Left lung (tissue), 10 donors: ENCODE results near the gene UBE2E2. TPM values are rescaled to one million over a fixed set of nuclear protein-coding genes. Genes with fewer than 3 reads are reported as not detected.

Experiments used
- ATAC-seq: fragments of 200-7000 bp; cut with Tn5 transposase; one replicate; pipeline ENCODE4 v1.9.1; 2020; ENCODE audit warnings: moderate library complexity
- DNase-seq, 4 donors: peaks; one replicate each; pipeline ENCODE4 v3.0.0-alpha.2; 2013 to 2020
- H3K27ac ChIP-seq, 2 donors: fragments of 200-600 bp; sonication (generic) in 1 of 2; one replicate each; pipeline versions ENCODE4 v1.5.0 to v1.8.0; 2020 to 2021
- H3K27me3 ChIP-seq, 2 donors: fragments of 200-600 bp; sonication (generic) in 1 of 2; one replicate each; pipeline versions ENCODE4 v1.5.0 to v1.8.0; 2020 to 2021
- H3K36me3 ChIP-seq, 2 donors: fragments of 200-600 bp; sonication (generic) in 1 of 2; one replicate each; pipeline versions ENCODE4 v1.5.0 to v1.8.0; 2020 to 2021
- H3K4me1 ChIP-seq, 2 donors: fragments of 200-600 bp; one replicate each; pipeline ENCODE4 v1.8.0; 2021
- H3K4me3 ChIP-seq, 2 donors: fragments of 200-600 bp; sonication (generic) in 1 of 2; one replicate each; pipeline versions ENCODE4 v1.5.0 to v1.8.0; 2020 to 2021; ENCODE audit warnings: mild to moderate bottlenecking in 1 of 2
- H3K9me3 ChIP-seq, 2 donors: fragments of 200-600 bp; sonication (generic) in 1 of 2; one replicate each; pipeline versions ENCODE4 v1.5.0 to v1.8.0; 2020 to 2021
- CTCF ChIP-seq, 2 donors: fragments of 200-600 bp; sonication (generic) in 1 of 2; IDR thresholded peaks; one replicate each; pipeline versions ENCODE4 v1.5.0 to v1.8.0; 2021; ENCODE audit warnings: antibody characterized with exemption in 2 of 2
- intact Hi-C, 2 donors: fragments of 100-400 bp; cut with DNase I; formaldehyde crosslinking; loops; one replicate each; pipeline versions ENCODE4 v1.11.2 to v1.14.2; 2022
- polyA plus RNA-seq, 6 donors: library from polyadenylated mRNA; unstranded; fragments of 120-200 nt; gene quantifications; one replicate each; pipeline ENCODE4 v1.2.1, GENCODE V29; 2013; ENCODE audit not compliant: insufficient read length in 6 of 6
- total RNA-seq, 2 donors: library from RNA; stranded (reverse); fragmentation: NEBNext Ultra II Directional; extraction: Animal tissue kit (Norgen Biotek cat#: 25700); gene quantifications; one replicate each; pipeline ENCODE4 v1.2.1, GENCODE V29; 2021
- donor health status: DM: no; HTN: yes; CAD: no.
- donor health status: DM: no; HTN: no; CAD: no.

UBE2E2 gene
- total and polyA plus RNA-seq, 8 donors = 42.3 to 55.6 (median 47.5) TPM

GRCh38 chr3:23576379-23576959, 373.3 kb downstream of the UBE2E2 start:
- no peaks in the 10 kb centered on the region for H3K36me3 ChIP-seq
- DNase-seq = no peak
- no peak for TF ChIP-seq CTCF (IDR thresholded peaks at IDR 0.05)
- H3K27me3 ChIP-seq = no peaks in the 10 kb centered on the region
- peak; percentile 47 for ATAC-seq
- intact Hi-C loops = no loop called here
- no peak overlapping the region for H3K4me3 ChIP-seq
- no peaks in the 10 kb centered on the region for H3K9me3 ChIP-seq
- no peaks in the 10 kb centered on the region for H3K4me1 ChIP-seq
- no peak overlapping the region for H3K27ac ChIP-seq

- Histone ChIP-seq H3K36me3 (no peaks in the 10 kb centered on the region), H3K27me3 (no peaks in the 10 kb centered on the region), H3K9me3 (no peaks in the 10 kb centered on the region), H3K27ac (no peak overlapping the region), H3K4me3 (no peak overlapping the region), H3K4me1 (no peaks in the 10 kb centered on the region)
- no peak for DNase-seq
- no peak for TF ChIP-seq CTCF (IDR thresholded peaks at IDR 0.05)
- intact Hi-C loops = no loop called here
- no peak for ATAC-seq
Observed at GRCh38 chr3:23580096-23580713, 377.1 kb downstream of the UBE2E2 start.

- Histone ChIP-seq H3K9me3 (no peaks in the 10 kb centered on the region), H3K27ac (no peak overlapping the region)
- no peak for ATAC-seq
Observed at GRCh38 chr3:23583980-23584740, 381.0 kb downstream of the UBE2E2 start.

GRCh38 chr3:23587513-23587912, 384.4 kb downstream of the UBE2E2 start:
- no peaks in the 10 kb centered on the region for H3K27me3 ChIP-seq
- H3K4me3 ChIP-seq = no peak overlapping the region
- DNase-seq = no peak
- no peaks in the 10 kb centered on the region for H3K36me3 ChIP-seq
- H3K9me3 ChIP-seq = no peaks in the 10 kb centered on the region
- ATAC-seq = no peak
- no peak overlapping the region for H3K27ac ChIP-seq
- H3K4me1 ChIP-seq = no peaks in the 10 kb centered on the region
- intact Hi-C loops = no loop called here
- TF ChIP-seq CTCF (IDR thresholded peaks at IDR 0.05) = no peak

More at GRCh38 chr3:23583980-23584740, 381.0 kb downstream of the UBE2E2 start:
- Histone ChIP-seq H3K4me3 (no peak overlapping the region), H3K4me1 (no peaks in the 10 kb centered on the region), H3K36me3 (no peaks in the 10 kb centered on the region), H3K27me3 (no peaks in the 10 kb centered on the region)
- intact Hi-C loops = no loop called here
- TF ChIP-seq CTCF (IDR thresholded peaks at IDR 0.05) = no peak
- DNase-seq = no peak

- no peaks in the 10 kb centered on the region for H3K36me3 ChIP-seq
- intact Hi-C loops = no loop called here
- no peaks in the 10 kb centered on the region for H3K27me3 ChIP-seq
- TF ChIP-seq CTCF (IDR thresholded peaks at IDR 0.05) = no peak
- no peaks in the 10 kb centered on the region for H3K9me3 ChIP-seq
- H3K4me3 ChIP-seq = no peak overlapping the region
- ATAC-seq (peak; percentile 38), DNase-seq (no peak)
- no peaks in the 10 kb centered on the region for H3K4me1 ChIP-seq
- no peak overlapping the region for H3K27ac ChIP-seq
Observed at GRCh38 chr3:23588547-23588946, 385.4 kb downstream of the UBE2E2 start.
